Gastroesophageal sphincter (tissue), 3 donors: ENCODE data around the gene CDK4.

ENCODE experiments used
- CTCF ChIP-seq, 4 experiments: fragments of 200-600 bp in 2 of 4; fragments of 450-650 bp in 2 of 4; sonication (generic) in 1 of 4; IDR thresholded peaks; one replicate each; pipeline ENCODE4 v1.5.1; 2017 to 2019; ENCODE audit warnings: antibody characterized with exemption in 4 of 4, mild to moderate bottlenecking in 2 of 4, moderate library complexity in 2 of 4
- POLR2A ChIP-seq, 2 donors: fragments of 450-650 bp; IDR thresholded peaks; one replicate each; pipeline ENCODE4 v1.6.1; 2017; ENCODE audit warnings: antibody characterized with exemption in 2 of 2, mild to moderate bottlenecking in 2 of 2, moderate library complexity in 1 of 2
- POLR2AphosphoS5 ChIP-seq: sonication (generic); formaldehyde crosslinking; IDR thresholded peaks from one replicate; pipeline ENCODE4 v1.6.1; 2017; ENCODE audit warnings: antibody characterized with exemption

GRCh38 chr12:57725851-57726150 lies 26.3 kb downstream of the CDK4 start:
- TF ChIP-seq POLR2AphosphoS5 (no peak), CTCF (IDR thresholded peaks at IDR 0.05) (no peak), POLR2A (IDR thresholded peaks at IDR 0.05) (no peak)
